A549 treated with DMSO at 1 μM for 4 hours (cell line): ENCODE results near the gene PSEN2. TPM values are rescaled to one million over a fixed set of nuclear protein-coding genes. Genes with fewer than 3 reads are reported as not detected.

ENCODE experiments used
- total RNA-seq: library from RNA; stranded (reverse); fragments of 200-300 nt; extraction: Qiagen RNA extraction; gene quantifications from 5 replicates; pipeline ENCODE4 v1.2.3, GENCODE V29; 2022; ENCODE audit warnings: low read depth

The PSEN2 gene
- total RNA-seq, result 26.3 to 28.3 TPM (median 27.3 TPM) in 5 replicates

DNA sequence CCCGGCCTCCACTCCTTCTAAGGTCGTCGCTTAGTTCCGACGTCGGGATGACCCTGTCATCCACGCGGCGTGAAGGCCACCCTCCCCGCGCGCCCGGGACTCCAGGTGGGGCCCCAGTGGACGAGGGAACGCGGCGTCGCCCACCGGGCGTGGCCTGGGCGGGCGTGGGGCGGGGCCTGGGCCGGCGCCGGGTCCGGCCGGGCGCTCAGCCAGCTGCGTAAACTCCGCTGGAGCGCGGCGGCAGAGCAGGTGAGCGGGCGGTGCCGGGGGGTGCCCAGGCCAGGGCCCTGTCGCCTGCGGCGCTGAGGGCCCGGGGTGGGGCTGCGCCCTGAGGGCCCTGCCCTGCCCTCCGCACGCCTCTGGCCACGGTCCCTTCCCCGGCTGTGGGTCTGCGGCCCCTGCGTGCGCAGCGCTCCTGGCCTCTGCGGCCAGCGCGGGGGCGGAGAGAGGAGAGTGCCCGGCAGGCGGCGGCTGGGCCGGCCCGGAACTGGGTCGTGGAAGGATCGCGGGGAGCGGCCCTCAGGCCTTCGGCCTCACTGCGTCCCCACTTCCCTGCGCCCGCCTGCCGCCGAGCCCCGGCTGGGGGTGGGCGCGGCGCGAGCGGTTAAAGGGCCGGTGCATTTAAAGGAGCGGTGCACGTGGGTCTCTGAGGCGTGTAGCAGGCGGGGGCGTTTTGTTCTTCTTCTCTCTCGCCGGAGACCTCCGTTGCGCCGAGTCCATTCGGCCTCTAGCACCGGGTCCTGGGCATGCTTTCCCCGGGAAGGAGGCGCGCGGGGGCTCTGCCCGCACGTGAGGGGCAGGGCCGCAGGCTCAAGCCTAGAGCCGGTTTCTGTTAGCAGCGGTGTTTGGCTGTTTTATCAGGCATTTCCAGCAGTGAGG is at the start of gene PSEN2:
PSEN2 (plus strand) TSS at position 216 of the 879 bp plus-strand sequence. CDS start 11,292 bp downstream, outside the sequence.

DNA sequence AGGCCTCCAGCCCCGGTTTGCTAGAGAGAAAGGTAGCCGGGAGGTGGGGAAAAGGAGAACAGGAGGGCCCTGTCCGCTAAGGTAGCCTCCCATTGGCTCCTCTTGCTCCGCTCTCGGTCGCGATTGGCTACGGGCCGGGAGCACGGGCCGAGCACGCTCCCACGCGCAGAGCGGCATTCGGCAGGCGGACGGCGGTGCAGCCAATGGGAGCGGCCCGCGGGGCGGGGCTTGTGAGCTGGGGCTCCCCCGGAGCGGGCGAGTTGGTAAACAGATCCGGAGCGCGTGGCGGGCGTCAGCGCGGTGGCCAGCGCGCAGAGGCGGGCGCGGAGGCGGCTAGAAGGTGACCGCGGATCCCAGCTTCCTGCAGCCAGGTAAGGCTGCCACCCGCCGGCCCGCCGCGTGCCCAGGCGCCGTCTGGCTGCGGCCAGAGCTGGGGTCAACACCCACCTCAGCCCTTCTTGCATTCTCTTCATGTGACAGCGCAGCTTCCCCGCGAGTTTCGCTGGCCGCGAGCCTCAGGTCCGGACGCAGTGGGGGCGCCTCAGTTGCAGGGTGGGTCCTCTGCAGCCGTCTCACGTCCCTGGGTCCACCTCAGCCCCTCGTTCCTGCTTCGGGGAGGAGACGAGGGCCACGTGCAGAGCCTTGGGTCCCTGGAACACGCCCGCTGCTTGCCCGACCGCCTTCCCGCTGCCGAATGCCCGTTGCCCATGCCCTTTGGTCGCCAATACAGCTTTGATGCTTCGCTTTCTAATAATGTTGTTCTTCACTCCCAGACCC is 69.8 kb downstream of the PSEN2 start, which contains the start of gene COQ8A:
COQ8A (plus strand) TSS at position 266 of the 777 bp plus-strand sequence. CDS start 21,092 bp downstream, outside the sequence.

Other genes with a start within 250 kb of the PSEN2 start
- 2.4 to 3.3 TPM (median 3.0 TPM) in 5 replicates for gene ITPKB, start 131.3 kb upstream of the PSEN2 start, total RNA-seq
- 18.9 to 24.1 TPM (median 21.4 TPM) in 5 replicates for gene COQ8A, start 69.7 kb downstream of the PSEN2 start, total RNA-seq